HG03097 (cell line): ENCODE results near the gene RMI2.
A peak's percentile ranks its signal among the peaks of the same experiment; 100 is the strongest.
"Not testable (repeated sequence)": the region's sequence is repeated elsewhere in the genome, so short reads cannot be mapped to it uniquely, and the experiment has no call there.

Experiments used
- ATAC-seq: cut with Tn5 transposase; IDR thresholded peaks from one replicate; pipeline ENCODE4 v1.9.1; 2021; ENCODE audit not compliant: unreplicated experiment, low FRiP score

Gene RMI2

GRCh38 chr16:11345040-11345862 is at the start of gene RMI2:
RMI2 (plus strand) TSS chr16:11345459; CDS start chr16:11345472, 13 bp downstream.
- peak; percentile 96 for ATAC-seq

GRCh38 chr16:11295672-11296071 is 49.6 kb upstream of the RMI2 start:
- no peak for ATAC-seq

- ATAC-seq = no peak
These were observed 48.9 kb upstream of the RMI2 start for GRCh38 chr16:11296351-11296705.

- ATAC-seq = peak; percentile 8
These were observed 48.4 kb upstream of the RMI2 start for GRCh38 chr16:11296706-11297491.

- peak; percentile 77 for ATAC-seq
These were observed 47.6 kb upstream of the RMI2 start for GRCh38 chr16:11297492-11298142.

- ATAC-seq = peak; percentile 4
These were observed 46.9 kb upstream of the RMI2 start for GRCh38 chr16:11298143-11298900.

- not testable (repeated sequence) for ATAC-seq
These were observed 46.2 kb upstream of the RMI2 start for GRCh38 chr16:11298950-11299547.

- ATAC-seq = no peak
These were observed 45.2 kb upstream of the RMI2 start for GRCh38 chr16:11299865-11300559.

GRCh38 chr16:11300560-11300892 is 44.7 kb upstream of the RMI2 start:
- no peak for ATAC-seq

GRCh38 chr16:11301645-11302501 is 43.4 kb upstream of the RMI2 start:
- no peak for ATAC-seq

- ATAC-seq = no peak
These were observed 42.3 kb upstream of the RMI2 start for GRCh38 chr16:11302977-11303376.

GRCh38 chr16:11303405-11304138 is 41.7 kb upstream of the RMI2 start:
- ATAC-seq = no peak

- ATAC-seq = no peak
These were observed 38.9 kb upstream of the RMI2 start for GRCh38 chr16:11306381-11306780.

GRCh38 chr16:11306997-11307638 is 38.1 kb upstream of the RMI2 start:
- no peak for ATAC-seq

- ATAC-seq = no peak
These were observed 37.4 kb upstream of the RMI2 start for GRCh38 chr16:11307639-11308492.

GRCh38 chr16:11308493-11309283 is 36.6 kb upstream of the RMI2 start:
- ATAC-seq = no peak
